ENCODE measurements around the gene IARS2.
A peak's percentile ranks its signal among the peaks of the same experiment; 100 is the strongest.
"Not testable (repeated sequence)": the region's sequence is repeated elsewhere in the genome, so short reads cannot be mapped to it uniquely, and the experiment has no call there.

Gene IARS2

GRCh38 chr1:220094016-220094911 is at the start of gene IARS2:
Gene IARS2 (plus strand): TSS chr1:220094132. CDS start chr1:220094217, 85 bp downstream.
- DNase-seq: peak; percentile 88

GRCh38 chr1:220044678-220045355 is 49.1 kb upstream of the IARS2 start:
- no peak for DNase-seq

- peak; percentile 16 for DNase-seq
Observed at GRCh38 chr1:220045356-220046051, 48.4 kb upstream of the IARS2 start.

- DNase-seq: peak; percentile 97
Observed at GRCh38 chr1:220046052-220046930, 47.6 kb upstream of the IARS2 start, which contains the start of gene EPRS1. Gene EPRS1 (minus strand): TSS chr1:220046505. CDS start chr1:220046388, 117 bp downstream.

GRCh38 chr1:220056374-220056773 is 37.6 kb upstream of the IARS2 start:
- DNase-seq: no peak

- no peak for DNase-seq
Observed at GRCh38 chr1:220060876-220061275, 33.1 kb upstream of the IARS2 start.

GRCh38 chr1:220062629-220063028 is 31.3 kb upstream of the IARS2 start:
- DNase-seq: no peak

GRCh38 chr1:220067269-220068204 is 26.4 kb upstream of the IARS2 start:
- DNase-seq: no peak

GRCh38 chr1:220076861-220077762 is 16.8 kb upstream of the IARS2 start:
- no peak for DNase-seq

- no peak for DNase-seq
Observed at GRCh38 chr1:220077887-220078286, 16.0 kb upstream of the IARS2 start.

GRCh38 chr1:220084460-220084859 is 9.5 kb upstream of the IARS2 start:
- DNase-seq: no peak

- not testable (repeated sequence) for DNase-seq
Observed at GRCh38 chr1:220086261-220086686, 7.7 kb upstream of the IARS2 start.

GRCh38 chr1:220089650-220090556 is 4.0 kb upstream of the IARS2 start, which contains the start of gene BPNT1:
Gene BPNT1 (minus strand): TSS chr1:220089788. CDS start chr1:220079846, 9,942 bp downstream.
- DNase-seq: peak; percentile 96

- DNase-seq: no peak
Observed at GRCh38 chr1:220092694-220093093, 1.2 kb upstream of the IARS2 start.

GRCh38 chr1:220093361-220094015 is 444 bp upstream of the IARS2 start:
- DNase-seq: peak; percentile 23

GRCh38 chr1:220099826-220100225 is 5.9 kb downstream of the IARS2 start:
- no peak for DNase-seq

- not testable (repeated sequence) for DNase-seq
Observed at GRCh38 chr1:220110473-220110872, 16.5 kb downstream of the IARS2 start.

GRCh38 chr1:220112600-220112999 is 18.7 kb downstream of the IARS2 start:
- DNase-seq: not testable (repeated sequence)
